ENCODE results near the gene PIK3C2B. TPM values are rescaled to one million over a fixed set of nuclear protein-coding genes. Genes with fewer than 3 reads are reported as not detected.

The PIK3C2B gene
- total and polyA plus RNA-seq, 2 of the 8 experiments (the other 6 are each of a cell fraction or from before 2014, with no cell fraction given), result 20.4 to 36.7 TPM

DNA sequence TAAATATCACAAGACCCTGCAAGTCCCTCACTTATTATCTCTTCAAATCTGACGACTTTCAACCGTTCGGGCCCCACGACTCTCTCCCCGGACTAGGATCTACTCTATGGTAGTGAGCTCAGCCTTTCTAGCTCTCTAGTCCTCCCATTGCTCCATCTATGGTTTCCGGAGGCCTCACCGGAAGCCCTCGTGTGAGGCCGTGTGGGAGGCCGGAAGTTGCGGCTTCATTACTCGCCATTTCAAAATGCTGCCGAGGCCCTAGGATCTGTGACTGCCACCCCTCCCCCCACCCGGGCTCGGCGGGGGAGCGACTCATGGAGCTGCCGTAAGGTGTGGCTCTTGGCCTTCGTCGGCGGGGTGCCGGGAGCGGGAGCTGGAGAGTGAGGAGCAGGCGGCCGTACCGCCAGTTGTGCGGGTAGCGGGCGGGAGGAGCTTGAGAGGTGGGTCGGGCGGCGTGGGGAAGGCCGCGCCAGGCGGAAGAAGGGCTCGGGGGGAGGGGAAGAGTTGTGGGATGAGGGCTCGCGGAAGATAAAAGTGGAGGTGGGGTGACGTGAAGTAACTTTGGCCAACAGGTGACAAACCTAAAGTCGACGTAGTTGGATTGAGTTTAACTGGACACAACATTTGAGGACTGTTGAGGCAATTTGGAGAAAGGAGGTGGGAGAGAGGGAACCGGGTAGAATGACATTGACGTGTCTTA lies 21.7 kb upstream of the PIK3C2B start, which contains the start of gene MDM4 (continued):
- TF ChIP-seq GTF2F1 (IDR thresholded peaks at IDR 0.05; ENCODE audit: borderline replicate concordance, low read depth, low read length), result 0 out of 2 replicates have a peak, but pooled peaks have one; percentile 1
- peak in 1 of 2 experiments; percentile 68; a peak in 2 of 3 replicates for TF ChIP-seq EP300 (IDR thresholded peaks at IDR 0.05; ENCODE audit: borderline replicate concordance in 1 of 2, low read depth in 2 of 2, low read length in 2 of 2)
- TF ChIP-seq EGR1 (IDR thresholded peaks at IDR 0.05; ENCODE audit: borderline replicate concordance, low read depth, low read length), result peak; percentile 64
- no peak for TF ChIP-seq CBX8 (IDR thresholded peaks at IDR 0.05; ENCODE audit: borderline replicate concordance, low read depth, low read length)
- TF ChIP-seq, protein P1, sequence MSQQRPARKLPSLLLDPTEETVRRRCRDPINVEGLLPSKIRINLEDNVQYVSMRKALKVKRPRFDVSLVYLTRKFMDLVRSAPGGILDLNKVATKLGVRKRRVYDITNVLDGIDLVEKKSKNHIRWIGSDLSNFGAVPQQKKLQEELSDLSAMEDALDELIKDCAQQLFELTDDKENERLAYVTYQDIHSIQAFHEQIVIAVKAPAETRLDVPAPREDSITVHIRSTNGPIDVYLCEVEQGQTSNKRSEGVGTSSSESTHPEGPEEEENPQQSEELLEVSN (IDR thresholded peaks at IDR 0.05), result peak; percentile 75
- peak; percentile 38; the same call in 1 of the 2 replicates for TF ChIP-seq SP1 (IDR thresholded peaks at IDR 0.05; ENCODE audit: low read depth, low read length)
- TF ChIP-seq NRF1 (IDR thresholded peaks at IDR 0.05; ENCODE audit: low read depth, low read length), result no peak
- TF ChIP-seq SRF (IDR thresholded peaks at IDR 0.05; ENCODE audit: low read depth, low read length), result no peak
- peak; percentile 45 to 81; a peak in 1 of 4 replicates for TF ChIP-seq SIN3A (conservative IDR thresholded peaks at IDR 0.05 in 1 of 2, IDR thresholded peaks at IDR 0.05 in 1 of 2; ENCODE audit: low read depth in 1 of 2, low read length in 2 of 2)
- peak; percentile 77; the same call in 1 of the 2 replicates for TF ChIP-seq YY1 (IDR thresholded peaks at IDR 0.05; ENCODE audit: low read depth, low read length)
- no peak for TF ChIP-seq ATF2 (IDR thresholded peaks at IDR 0.05; ENCODE audit: low read length)
- TF ChIP-seq CHD1 (IDR thresholded peaks at IDR 0.05; ENCODE audit: low read depth, low read length), result no peak
- TF ChIP-seq MAX (IDR thresholded peaks at IDR 0.05), result peak; percentile 89
- peak; percentile 72 for TF ChIP-seq TAF7 (optimal IDR thresholded peaks at IDR 0.05; ENCODE audit: borderline replicate concordance, low read depth, low read length)
- peak; percentile 90 for TF ChIP-seq CREB1 (IDR thresholded peaks at IDR 0.05)
- TF ChIP-seq POU5F1 (IDR thresholded peaks at IDR 0.05; ENCODE audit: low read depth, low read length), result no peak
- TF ChIP-seq GABPA (IDR thresholded peaks at IDR 0.05; ENCODE audit: borderline replicate concordance, insufficient read depth, low read length), result peak; percentile 93
- TF ChIP-seq TBP (IDR thresholded peaks at IDR 0.05; ENCODE audit: low read depth, low read length), result peak; percentile 85
- peak; percentile 21; the same call in 1 of the 2 replicates for TF ChIP-seq KDM5A (IDR thresholded peaks at IDR 0.05; ENCODE audit: low read length)
